ENCODE data around the gene NOL9.
"Not testable (repeated sequence)": the region's sequence is repeated elsewhere in the genome, so short reads cannot be mapped to it uniquely, and the experiment has no call there.

The NOL9 gene

GRCh38 chr1:6554031-6554906 is at the start of gene NOL9:
NOL9 (minus strand) TSS chr1:6554513; CDS start chr1:6554502, 11 bp downstream.
- DNase-seq (ENCODE audit: low read depth in 1 of 2, low spot score in 1 of 2), result peak; percentile 91 to 92

- DNase-seq (ENCODE audit: low read depth in 1 of 2, low spot score in 1 of 2), result no peak
These were observed 49.1 kb upstream of the NOL9 start for GRCh38 chr1:6603238-6603914.

GRCh38 chr1:6602669-6603237 is 48.4 kb upstream of the NOL9 start, which contains the start of gene KLHL21:
KLHL21 (minus strand) TSS chr1:6602869; CDS start chr1:6602817, 52 bp downstream.
- peak; percentile 72 to 83 for DNase-seq (ENCODE audit: low read depth in 1 of 2, low spot score in 1 of 2)

- DNase-seq (ENCODE audit: low read depth in 1 of 2, low spot score in 1 of 2), result no peak
These were observed 47.8 kb upstream of the NOL9 start for GRCh38 chr1:6601923-6602668.

GRCh38 chr1:6601049-6601922 is 47.0 kb upstream of the NOL9 start:
- DNase-seq (ENCODE audit: low read depth in 1 of 2, low spot score in 1 of 2), result peak; percentile 53 to 74

GRCh38 chr1:6600410-6601048 is 46.2 kb upstream of the NOL9 start:
- no peak for DNase-seq (ENCODE audit: low read depth in 1 of 2, low spot score in 1 of 2)

- not testable (repeated sequence) for DNase-seq (ENCODE audit: low read depth in 1 of 2, low spot score in 1 of 2)
These were observed 45.7 kb upstream of the NOL9 start for GRCh38 chr1:6599991-6600390.

GRCh38 chr1:6599141-6599975 is 45.0 kb upstream of the NOL9 start:
- DNase-seq (ENCODE audit: low read depth in 1 of 2, low spot score in 1 of 2), result no peak

GRCh38 chr1:6597777-6598131 is 43.4 kb upstream of the NOL9 start:
- DNase-seq (ENCODE audit: low read depth in 1 of 2, low spot score in 1 of 2), result no peak

- DNase-seq (ENCODE audit: low read depth in 1 of 2, low spot score in 1 of 2), result no peak
These were observed 42.8 kb upstream of the NOL9 start for GRCh38 chr1:6596886-6597776.

GRCh38 chr1:6596351-6596750 is 42.0 kb upstream of the NOL9 start:
- DNase-seq (ENCODE audit: low read depth in 1 of 2, low spot score in 1 of 2), result no peak

- DNase-seq (ENCODE audit: low read depth in 1 of 2, low spot score in 1 of 2), result no peak
These were observed 40.8 kb upstream of the NOL9 start for GRCh38 chr1:6594977-6595740.

GRCh38 chr1:6593810-6594209 is 39.5 kb upstream of the NOL9 start:
- DNase-seq (ENCODE audit: low read depth in 1 of 2, low spot score in 1 of 2), result no peak

GRCh38 chr1:6592865-6593593 is 38.7 kb upstream of the NOL9 start:
- no peak for DNase-seq (ENCODE audit: low read depth in 1 of 2, low spot score in 1 of 2)

- no peak for DNase-seq (ENCODE audit: low read depth in 1 of 2, low spot score in 1 of 2)
These were observed 38.1 kb upstream of the NOL9 start for GRCh38 chr1:6592441-6592840.

GRCh38 chr1:6591644-6592043 is 37.3 kb upstream of the NOL9 start:
- DNase-seq (ENCODE audit: low read depth in 1 of 2, low spot score in 1 of 2), result no peak

- DNase-seq (ENCODE audit: low read depth in 1 of 2, low spot score in 1 of 2), result no peak
These were observed 36.9 kb upstream of the NOL9 start for GRCh38 chr1:6591222-6591621.
